HG03469 (cell line): ENCODE measurements around the gene DNAAF8.
"Not testable (repeated sequence)": the region's sequence is repeated elsewhere in the genome, so short reads cannot be mapped to it uniquely, and the experiment has no call there.

ENCODE experiments used
- ATAC-seq: cut with Tn5 transposase; IDR thresholded peaks from one replicate; pipeline ENCODE4 v1.9.1; 2021; ENCODE audit warnings: mild to moderate bottlenecking, moderate library complexity, moderate number of reproducible peaks; ENCODE audit not compliant: unreplicated experiment

The DNAAF8 gene

DNA sequence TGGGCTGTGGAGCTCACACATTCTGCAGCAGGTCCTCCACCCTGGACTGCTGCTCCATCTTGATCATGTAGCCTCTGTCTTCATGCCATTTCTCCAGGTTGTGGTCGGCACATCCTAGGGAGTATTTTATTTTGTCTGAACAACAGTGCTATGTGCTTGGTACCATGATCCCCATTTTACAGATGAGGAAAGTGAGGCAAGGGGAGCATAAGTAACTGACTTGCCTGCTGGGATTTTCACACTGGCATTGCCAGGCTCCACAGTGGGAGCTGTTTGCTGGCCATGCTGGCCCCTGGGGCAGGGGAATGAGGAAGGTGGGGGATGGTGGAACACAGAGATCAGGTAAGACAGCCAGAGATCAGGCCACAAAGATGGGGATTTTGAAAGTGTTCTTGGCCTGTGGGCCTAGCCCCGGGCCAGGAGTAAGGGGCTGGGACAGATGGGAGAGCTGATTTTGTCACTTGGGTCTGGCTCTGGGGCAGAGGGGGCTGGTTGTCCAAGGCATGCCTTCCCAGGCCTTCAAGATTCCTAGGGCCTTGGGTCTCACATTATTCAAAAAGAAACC lies 41.9 kb downstream of the DNAAF8 start:
- no peak for ATAC-seq

DNA sequence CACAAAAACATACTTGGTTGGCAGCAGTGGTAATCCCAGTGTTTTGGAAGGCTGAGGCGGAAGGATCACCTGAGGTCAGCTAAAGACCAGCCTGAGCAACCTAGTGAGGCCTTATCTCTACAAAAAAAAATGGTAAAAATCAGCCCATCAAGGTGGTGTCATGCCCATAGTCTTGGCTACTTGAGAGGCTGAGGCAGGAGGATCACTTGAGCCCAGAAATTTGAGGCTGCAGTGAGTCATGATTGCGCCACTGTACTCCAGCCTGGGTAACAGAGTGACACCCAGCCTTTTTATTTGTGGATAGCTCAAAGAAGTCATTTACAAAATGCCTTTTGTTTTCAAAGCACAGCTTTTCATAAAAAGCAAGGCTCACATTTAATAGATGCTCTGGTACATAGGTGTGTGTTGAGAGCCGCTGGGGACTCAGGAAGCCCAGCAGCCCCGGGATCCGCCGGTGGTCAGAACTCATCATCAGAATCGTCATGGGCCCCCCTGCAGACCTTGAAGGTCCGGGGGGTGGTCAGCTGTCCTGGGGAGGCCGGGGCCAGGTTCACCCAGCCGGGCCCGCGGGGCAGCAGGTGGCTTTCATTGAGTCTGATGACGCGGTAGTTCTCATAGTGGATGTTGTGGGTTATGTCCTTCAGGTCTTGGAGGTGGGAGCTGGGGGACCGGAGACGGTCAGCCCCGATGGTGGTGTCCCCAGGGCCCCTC lies 43.2 kb downstream of the DNAAF8 start:
- no peak for ATAC-seq

DNA sequence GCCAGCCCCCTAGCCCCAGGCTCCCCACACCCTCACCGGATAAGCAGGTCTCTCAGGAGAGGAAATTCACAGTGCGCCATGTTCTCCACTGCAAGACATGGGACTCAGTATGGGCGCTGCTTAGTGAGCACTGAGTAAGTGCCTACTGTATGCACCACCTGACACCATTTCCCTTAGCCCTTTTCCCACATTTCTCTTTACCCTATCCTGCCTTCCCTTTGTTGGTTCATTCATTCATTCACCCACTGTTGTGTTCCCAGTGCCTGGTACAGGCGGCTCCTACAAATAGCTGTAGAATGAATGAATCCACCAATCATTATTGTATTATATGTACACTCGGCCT lies 43.7 kb downstream of the DNAAF8 start:
- ATAC-seq = no peak

DNA sequence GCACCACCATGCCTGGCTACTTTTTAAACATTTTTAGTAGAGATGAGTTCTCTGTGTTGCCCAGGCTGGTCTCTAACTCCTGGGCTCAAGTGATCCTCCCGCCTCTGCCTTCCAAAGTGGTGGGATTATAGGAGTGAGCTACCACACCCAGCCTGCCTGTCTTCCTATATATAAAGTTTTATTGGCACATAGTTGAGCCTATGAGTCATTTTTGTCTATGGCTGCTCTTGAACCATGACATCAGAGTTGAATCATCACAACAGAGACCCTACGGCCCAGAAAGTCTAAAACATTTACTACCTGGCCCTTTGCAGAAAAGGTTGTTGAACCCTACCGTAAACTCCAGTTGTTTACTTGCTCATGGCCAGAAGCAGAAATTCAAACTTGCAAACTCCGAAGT lies 45.9 kb downstream of the DNAAF8 start:
- ATAC-seq = no peak

DNA sequence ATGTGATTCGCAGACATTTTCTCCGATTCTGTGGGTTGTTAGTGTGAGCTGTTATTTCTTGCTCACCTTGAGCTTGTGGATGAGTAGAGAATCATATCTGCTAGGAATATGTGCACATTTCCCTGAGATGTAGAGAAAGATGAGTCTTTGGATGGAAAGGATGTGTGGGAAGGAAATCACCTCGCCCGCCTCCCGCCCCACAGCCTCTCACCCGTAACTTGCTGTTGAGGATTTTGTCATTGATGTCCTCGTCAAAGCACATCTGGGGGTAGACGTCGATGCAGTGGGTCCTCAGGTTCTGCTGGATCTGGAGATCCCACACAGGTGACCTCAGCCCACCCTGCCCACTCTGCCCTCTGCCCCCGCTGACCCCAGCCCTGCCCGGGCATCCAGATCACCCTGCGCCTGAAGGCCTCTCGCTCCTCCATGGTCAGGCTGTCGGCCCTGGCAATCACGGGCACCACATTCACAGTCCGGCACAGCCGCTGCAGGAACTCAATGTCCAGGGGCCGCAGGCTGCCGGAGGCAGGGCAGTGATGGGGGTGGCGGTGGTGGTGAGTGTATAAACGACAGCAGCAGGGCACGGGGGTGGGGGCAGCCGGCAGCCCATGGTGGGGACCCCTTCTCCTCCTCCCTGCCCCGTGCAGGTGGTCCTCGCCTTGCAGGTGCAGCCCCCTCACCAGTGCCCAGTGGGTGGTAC lies 49.1 kb downstream of the DNAAF8 start:
- ATAC-seq = no peak

DNA sequence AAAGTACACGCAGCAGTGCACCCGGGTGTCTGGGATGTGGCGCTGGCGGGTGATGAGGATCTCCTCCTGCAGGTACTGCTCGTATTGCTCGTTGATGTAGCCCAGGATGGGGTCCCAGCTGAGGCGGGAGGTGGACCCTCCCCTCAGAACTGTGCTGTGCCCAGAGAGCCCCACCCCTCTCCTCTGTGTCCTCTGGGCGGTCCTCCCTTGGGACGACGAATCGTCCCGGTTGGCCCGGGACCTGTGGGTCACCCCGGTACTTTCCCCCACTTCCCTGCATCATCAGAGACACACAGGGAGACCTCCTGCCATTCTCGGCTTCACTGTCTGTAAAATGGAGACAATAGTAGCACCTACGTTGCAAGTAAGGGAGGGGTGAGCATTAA lies 49.6 kb downstream of the DNAAF8 start:
- ATAC-seq = no peak

DNA sequence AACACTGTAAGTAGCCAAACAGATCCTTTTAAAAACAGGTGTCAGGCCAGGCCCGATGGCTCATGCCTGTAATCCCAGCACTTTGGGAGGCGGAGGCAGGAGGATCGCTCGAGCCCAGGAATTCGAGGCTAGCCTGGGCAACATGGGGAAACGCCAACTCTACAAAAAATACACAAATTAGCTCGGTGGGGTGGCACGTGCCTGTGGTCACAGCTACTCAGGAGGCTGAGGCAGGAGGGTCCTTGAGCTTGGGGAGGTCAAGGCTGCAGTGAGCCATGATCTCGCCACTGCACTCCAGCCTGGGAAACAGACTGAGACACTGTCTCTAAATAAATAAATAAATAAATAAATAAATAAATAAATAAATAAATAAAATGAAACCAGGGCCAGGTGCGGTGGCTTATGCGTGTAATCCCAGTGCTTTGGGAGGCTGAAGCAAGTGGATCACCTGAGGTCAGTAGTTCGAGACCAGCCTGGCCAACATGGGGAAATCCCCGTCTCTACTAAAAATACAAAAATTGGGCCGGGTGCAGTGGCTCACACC lies 50.2 kb downstream of the DNAAF8 start:
- ATAC-seq = not testable (repeated sequence)

DNA sequence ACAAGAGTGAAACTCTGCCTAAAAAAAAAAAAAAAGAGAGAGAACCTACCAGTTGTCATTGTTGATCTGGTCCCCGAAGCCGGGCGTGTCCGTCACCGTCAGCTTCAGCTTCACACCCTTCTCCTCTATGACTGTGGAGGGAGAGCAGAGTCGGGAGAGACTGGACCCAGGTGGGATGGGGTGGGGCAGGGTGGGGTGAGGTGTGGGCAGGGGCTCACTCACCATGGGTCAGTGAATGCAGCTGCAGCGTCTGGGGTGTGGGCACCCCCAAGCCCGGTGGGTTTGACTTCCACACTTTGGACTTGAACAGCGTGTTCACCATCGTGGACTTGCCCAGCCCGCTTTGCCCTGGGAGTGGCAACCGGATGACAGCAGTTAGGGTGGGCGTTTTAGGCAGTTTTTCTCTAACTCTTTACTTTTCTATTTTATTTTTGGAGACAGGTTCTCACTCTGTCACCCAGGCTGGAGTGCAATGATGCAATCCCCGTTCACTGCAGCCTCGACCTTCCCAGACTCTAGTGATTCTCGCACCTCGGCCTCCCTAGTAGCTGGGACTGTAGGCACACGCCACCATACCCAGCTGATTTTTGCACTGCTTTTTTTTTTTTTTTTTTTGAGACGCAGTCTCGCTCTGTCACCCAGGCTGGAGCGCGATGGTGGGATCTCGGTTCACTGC lies 51.6 kb downstream of the DNAAF8 start:
- no peak for ATAC-seq

DNA sequence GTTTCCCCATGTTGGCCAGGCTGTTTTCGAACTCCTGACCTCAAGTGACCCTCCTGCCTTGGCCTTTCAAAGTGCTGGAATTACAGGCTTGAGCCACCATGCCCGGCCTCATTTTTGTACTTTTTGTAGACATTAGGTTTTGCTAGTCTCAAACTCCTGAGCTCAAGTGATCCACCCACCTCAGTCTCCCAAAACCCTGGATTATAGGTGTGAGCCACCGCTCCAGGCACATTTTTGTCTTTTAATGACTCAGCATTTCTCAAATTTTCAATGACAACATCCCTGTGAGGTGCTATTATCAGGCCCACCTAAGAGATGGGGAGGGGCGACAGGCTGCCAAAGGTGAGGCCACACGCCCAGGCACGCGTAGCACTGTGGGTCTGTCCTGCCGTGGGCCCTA lies 52.7 kb downstream of the DNAAF8 start:
- ATAC-seq = no peak

DNA sequence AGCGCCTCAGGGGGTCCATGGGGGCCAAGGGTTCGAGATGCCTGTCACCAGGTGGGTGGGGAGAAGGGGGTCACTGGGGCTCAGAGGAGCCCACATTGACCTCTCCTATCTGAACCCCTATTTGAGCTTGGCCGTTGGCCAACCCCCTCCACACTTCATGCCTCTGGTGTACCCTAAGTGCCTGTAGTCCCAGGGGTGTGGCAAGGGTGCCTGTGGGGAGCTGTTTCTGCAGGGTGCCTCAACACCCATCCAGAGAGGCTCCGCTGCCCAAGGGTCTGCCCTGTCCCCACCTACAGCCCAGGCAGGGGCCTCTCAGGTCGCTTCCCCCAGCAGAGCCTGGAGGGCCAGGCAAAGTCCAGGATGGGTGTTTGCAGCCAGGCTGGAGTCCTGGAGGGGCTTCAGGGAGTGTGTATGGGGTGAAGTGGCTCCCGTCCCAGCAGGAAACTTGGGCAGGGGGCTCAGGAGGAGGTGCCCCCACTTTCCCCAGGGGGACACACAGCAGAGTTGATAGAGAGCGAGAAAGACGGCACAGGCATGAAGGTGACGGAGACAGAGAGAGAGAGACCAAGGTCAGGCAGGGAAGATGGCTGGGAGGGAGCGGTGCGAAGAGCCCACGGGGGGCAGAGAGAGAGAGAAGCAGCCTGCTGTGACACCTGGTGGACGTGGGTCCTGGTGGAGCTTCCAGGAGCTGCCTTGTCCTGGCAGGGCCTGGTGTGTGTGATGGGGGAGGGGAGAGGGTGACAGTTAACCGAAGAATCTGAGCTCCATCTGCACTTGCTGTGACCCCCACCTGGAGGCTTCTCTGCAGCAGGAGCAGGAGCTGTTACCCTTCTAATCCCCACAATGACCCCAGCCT lies 53.5 kb downstream of the DNAAF8 start, which contains the start of gene SEPTIN12:
TSS of gene SEPTIN12 (minus strand) at position 719 of the 856 bp plus-strand sequence. CDS start at position 19, 700 bp downstream.
- ATAC-seq = no peak

DNA sequence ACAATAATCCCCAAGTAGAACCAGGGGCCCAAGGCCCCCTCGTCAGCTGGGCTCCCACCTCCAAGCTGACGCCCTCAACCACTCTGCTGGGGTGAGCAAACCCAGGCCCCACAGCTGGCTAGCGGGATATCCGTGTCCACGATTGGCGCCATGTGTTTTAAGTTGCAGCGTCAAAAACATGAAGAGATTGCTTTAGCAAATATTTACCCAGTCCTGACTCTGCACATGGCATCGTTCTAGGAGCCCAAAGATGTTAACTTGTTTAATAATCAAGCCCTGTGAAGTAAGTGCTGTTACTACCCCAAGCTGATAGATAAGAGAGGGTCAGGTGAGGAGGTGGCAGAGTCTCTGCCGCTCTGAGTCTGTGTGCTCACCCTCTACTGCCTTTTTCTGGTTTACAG lies 54.2 kb downstream of the DNAAF8 start:
- ATAC-seq = no peak

DNA sequence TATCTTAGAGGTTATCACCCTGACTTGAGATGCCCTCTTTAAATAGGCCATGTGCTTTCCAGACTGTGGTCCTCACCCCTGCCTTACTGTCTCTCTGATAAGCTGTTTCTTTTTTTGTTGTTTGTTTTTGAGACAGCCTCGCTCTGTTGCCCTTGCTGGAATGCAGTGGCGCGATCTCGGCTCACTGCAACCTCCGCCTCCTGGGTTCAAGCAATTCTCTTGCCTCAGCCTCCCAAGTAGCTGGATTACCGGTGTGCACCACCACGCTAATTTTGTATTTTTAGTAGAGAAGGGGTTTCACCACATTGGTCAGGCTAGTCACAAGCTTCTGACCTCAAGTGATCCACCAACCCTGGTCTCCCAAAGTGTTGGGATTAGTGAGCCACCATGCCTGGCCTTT lies 54.6 kb downstream of the DNAAF8 start:
- ATAC-seq = no peak

DNA sequence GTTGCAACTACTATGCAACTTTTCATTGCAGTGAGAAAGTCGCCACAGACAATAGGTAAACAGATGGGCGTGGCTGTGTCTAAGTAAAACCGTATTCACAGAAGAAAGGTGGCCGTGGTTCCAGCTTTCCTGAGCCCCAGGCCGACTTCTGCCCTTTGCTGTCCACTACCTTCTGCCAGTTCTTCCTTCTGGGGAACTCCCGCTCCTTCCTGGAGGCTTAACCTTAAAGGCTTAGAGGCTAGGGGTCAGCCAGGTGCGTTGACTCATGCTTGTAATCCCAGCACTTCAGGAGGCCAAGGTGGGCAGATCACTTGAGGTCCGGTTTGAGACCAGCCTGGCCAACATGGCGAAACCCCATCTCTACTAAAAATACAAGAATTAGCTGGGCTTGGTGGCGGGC lies 55.9 kb downstream of the DNAAF8 start:
- ATAC-seq = no peak

DNA sequence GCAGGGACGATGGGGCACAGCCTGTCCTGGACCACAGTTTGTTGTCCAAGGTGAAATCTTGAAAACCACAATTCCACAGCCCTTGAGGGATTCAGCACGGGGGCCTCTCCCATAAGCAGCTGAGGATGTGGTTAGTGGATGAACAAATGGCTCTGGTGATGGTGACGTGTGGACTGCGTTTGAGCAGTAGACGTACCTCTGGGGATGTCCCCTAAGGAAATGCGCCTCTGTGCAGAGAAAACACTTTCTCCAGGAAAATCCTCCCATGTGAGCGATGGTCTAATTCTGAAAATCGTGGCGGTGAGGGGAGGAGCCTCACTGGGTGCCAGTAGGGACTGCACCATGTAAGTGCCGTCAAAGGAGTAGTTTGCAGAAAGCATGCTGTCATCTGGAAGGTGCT lies 56.5 kb downstream of the DNAAF8 start:
- ATAC-seq = no peak

DNA sequence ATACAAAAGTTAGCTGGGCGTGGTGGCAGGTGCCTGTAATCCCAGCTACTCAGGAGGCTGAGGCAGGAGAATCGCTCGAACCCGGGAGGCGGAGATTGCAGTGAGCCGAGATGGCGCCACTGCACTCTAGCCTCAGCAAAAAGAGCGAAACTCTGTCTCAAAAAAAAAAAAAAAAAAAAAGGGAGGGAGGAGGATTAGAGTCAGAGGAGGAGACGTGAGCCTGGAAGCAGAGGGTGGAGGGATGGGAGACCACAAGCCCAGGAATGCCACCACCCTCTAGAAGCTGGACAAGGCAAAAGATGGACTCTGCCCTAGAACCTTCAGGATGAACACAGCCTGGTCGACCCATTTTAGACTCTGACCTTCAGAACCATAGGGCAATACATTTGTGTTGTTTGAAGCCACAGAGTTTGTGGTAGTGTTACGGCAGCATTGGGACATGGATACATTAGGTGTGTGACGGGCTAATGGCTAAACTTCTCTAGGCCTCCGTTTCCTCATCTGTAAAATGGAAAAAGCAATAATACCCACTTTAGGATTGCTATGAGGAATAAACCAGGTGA lies 58.7 kb downstream of the DNAAF8 start:
- ATAC-seq = no peak

DNA sequence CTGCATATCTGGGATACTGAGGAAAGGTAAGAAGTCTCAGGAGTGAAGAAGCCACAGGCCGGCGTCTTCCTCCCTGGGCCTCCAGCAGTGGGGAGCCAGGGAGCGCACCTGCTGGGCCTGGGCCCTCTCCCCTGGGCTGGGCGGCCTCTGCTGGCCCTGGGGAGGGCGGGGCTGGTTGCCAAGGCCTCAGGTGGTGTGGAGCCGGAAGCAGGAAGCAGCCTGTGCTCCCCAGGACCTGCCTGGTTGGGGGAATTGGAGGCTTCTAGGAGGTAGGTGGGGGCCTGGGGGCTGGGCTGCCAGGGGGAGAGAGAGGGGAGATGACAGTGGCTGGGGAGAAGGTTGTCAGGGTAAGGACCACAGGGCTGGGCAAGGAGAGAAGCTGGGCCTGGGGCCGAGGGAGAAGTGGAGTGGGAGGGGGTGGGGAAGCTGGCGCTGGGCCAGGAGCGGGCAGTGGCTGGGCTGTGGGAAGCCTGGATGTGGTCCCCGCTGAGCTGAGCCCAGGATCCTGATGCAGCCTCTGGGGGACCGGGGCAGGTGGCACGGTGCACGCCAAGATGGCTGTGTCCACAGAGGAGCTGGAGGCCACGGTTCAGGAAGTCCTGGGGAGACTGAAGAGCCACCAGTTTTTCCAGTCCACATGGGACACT lies 61.0 kb downstream of the DNAAF8 start, which contains the start of gene SMIM22:
TSS of gene SMIM22 (plus strand) at position 189 of the 647 bp plus-strand sequence. CDS start at position 555, 366 bp downstream.
- no peak for ATAC-seq

DNA sequence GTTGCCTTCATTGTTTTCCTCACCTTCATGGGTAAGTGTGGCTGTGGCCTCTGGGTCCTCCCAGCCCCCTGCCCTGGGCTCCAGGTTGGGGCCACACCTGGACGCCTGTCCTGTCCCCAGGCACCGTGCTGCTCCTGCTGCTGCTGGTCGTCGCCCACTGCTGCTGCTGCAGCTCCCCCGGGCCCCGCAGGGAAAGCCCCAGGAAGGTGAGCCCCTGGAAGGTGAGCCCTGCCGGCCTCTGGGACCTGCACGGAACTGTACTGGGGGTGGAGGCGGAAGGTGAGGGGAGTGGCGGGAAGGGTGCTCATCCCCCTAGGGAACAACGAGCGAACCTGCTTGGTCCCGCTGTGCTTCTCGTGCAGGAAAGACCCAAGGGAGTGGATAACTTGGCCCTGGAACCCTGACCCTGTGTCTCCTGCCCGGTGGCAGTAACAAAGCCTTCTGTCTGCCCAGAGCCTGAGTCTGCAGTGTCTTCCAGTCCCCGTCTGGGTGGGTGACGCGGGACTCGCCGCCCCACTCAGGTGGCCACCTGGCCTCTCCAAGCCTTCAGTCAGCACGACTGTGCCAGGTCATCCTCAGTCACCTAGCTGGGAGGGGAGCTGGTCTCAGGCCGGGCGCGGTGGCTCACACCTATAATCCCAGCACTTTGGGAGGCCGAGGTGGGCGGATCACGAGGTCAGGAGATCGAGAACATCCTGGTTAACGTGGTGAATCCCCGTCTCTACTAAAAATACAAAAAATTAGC lies 61.7 kb downstream of the DNAAF8 start:
- no peak for ATAC-seq

DNA sequence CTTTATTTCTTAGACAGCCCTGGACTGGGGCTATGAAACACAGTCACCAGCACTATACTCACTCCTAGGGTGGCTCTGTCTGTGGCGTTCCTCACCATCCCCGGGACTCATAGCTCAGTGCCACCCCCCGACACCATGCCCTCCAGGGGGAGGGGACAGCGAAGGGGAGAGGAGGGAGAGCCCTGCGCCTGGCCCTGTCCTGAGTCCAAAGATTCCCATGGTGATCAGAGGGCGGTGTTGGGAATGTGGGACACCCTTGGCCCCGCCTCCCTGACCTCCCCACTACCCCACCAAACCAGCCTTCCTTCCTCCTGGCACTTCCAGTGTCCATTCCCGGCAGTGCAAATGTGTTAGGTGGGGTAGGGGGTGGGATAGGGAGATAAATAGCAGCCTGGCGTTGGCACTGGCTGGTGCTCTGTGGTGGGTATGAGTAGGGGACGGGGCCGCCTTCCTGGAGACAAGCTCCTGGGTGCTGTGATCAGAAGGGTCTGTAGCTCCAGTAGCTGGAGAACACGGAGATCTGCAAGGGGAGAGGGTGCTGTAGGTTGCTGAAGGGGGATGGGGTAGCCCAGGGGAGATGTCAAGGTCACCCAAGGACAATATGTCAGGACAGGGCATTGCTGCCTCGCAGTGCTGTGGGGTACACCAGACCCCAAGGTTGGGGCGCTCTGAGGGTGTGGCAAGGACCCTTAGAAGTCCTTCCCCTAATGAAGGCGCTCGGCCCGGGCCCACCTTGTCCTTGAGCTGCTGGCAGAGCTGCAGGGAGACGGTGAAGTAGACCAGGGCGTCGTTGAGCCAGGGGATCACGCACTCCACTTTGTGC lies 62.9 kb downstream of the DNAAF8 start:
- no peak for ATAC-seq
